Mesendoderm (in vitro differentiated cells): ENCODE data around the gene C3orf22.

Experiments used
- DNase-seq: peaks from one replicate; pipeline ENCODE4 v3.0.0; 2013
- H2AK5ac ChIP-seq: 2 replicates; pipeline ENCODE4 v1.6.1; 2013; ENCODE audit warnings: low read length, inconsistent platforms
- H2BK120ac ChIP-seq: 2 replicates; pipeline ENCODE4 v1.6.1; 2013; ENCODE audit warnings: low read depth, mild to moderate bottlenecking, low read length, moderate library complexity, mixed read lengths
- H2BK15ac ChIP-seq: replicated peaks from 2 replicates; pipeline ENCODE4 v1.6.1; 2013; ENCODE audit warnings: low read depth, mild to moderate bottlenecking, moderate library complexity
- H2BK5ac ChIP-seq: 2 replicates; pipeline ENCODE4 v1.6.1; 2013; ENCODE audit warnings: low read length, inconsistent platforms
- H3K18ac ChIP-seq: 2 replicates; pipeline ENCODE4 v1.6.1; 2013; ENCODE audit warnings: mild to moderate bottlenecking, low read length, mixed read lengths
- H3K23ac ChIP-seq: one replicate; pipeline ENCODE4 v1.6.1; 2013; ENCODE audit warnings: low read length
- H3K27ac ChIP-seq: 2 replicates; pipeline ENCODE4 v1.5.1; 2013; ENCODE audit warnings: low read depth, mild to moderate bottlenecking, inconsistent platforms, low read length, moderate library complexity
- H3K27me3 ChIP-seq: 2 replicates; pipeline ENCODE4 v1.6.1; 2013; ENCODE audit warnings: low read length, control low read depth, mild to moderate bottlenecking, inconsistent platforms; ENCODE audit not compliant: insufficient read depth, poor library complexity
- H3K36me3 ChIP-seq: 2 replicates; pipeline ENCODE4 v1.6.1; 2013; ENCODE audit warnings: low read length, inconsistent platforms; ENCODE audit not compliant: control insufficient read depth, insufficient read depth
- H3K4ac ChIP-seq: one replicate; pipeline ENCODE4 v1.6.1; 2013; ENCODE audit warnings: low read depth, mild to moderate bottlenecking, low read length, moderate library complexity
- H3K4me1 ChIP-seq: 2 replicates; pipeline ENCODE4 v1.6.1; 2013; ENCODE audit warnings: low read depth, low read length, inconsistent platforms; ENCODE audit not compliant: control insufficient read depth
- H3K4me2 ChIP-seq: 2 replicates; pipeline ENCODE4 v1.6.1; 2013; ENCODE audit warnings: low read length
- H3K4me3 ChIP-seq: 2 replicates; pipeline ENCODE4 v1.5.1; 2013; ENCODE audit warnings: mild to moderate bottlenecking, low read length
- H3K56ac ChIP-seq: one replicate; pipeline ENCODE4 v1.6.1; 2013; ENCODE audit warnings: low read length
- H3K79me1 ChIP-seq: 2 replicates; pipeline ENCODE4 v1.6.1; 2013; ENCODE audit warnings: low read length, inconsistent platforms
- H3K79me2 ChIP-seq: 2 replicates; pipeline ENCODE4 v1.6.1; 2013; ENCODE audit warnings: mild to moderate bottlenecking, low read length; ENCODE audit not compliant: control insufficient read depth, insufficient read depth
- H3K9ac ChIP-seq: 2 replicates; pipeline ENCODE4 v1.6.1; 2013; ENCODE audit warnings: low read length, inconsistent platforms
- H4K5ac ChIP-seq: one replicate; pipeline ENCODE4 v1.6.1; 2013; ENCODE audit warnings: low read length
- H4K8ac ChIP-seq: one replicate; pipeline ENCODE4 v1.6.1; 2013; ENCODE audit warnings: low read depth, mild to moderate bottlenecking, control low read depth, low read length, moderate library complexity
- whole genome bisulfite sequencing: extraction: QIAGEN DNeasy Blood & Tissue Kit; methylation state at CpG from one replicate; pipeline ENCODE4 v1.1.7; 2013; ENCODE audit warnings: low lambda C conversion rate, missing lambda C conversion rate; ENCODE audit not compliant: insufficient coverage; ENCODE audit errors: extremely low coverage; 5-methylcytosine and 5-hydroxymethylcytosine counted together

The C3orf22 gene

DNA sequence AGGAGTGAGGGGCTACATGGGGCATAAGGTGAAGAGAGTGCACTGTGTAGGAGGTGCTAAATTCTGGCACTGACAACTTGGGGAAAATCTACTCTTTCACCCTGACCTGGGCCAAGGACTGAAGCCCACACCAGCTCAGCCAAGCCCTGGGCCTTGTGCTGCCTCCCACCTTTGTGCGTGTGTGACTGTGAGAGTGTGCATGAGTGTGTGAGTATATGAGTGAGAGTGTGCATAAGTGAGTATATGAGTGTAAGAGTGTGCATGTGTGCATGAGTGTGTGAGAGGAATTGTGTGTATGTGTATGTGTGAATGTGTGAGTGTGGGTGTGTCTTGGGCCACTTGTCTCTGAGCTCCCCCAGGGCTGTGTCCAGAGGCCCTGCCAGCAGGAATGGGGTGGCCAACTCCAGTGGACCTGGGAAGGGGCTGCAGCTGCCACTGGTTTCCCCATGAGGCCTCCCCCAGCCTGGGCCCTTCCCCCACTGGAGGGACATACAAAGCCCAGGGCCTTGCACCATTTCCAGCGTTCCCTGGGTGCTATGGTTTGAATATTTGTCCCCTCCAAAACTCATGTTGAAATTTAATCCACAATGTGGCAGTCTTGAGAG lies 15.2 kb downstream of the C3orf22 start:
- no peaks in the 10 kb centered on the region for H3K79me1 ChIP-seq
- H3K9ac ChIP-seq = no peak overlapping the region
- H3K36me3 ChIP-seq = no peaks in the 10 kb centered on the region
- H2BK120ac ChIP-seq = no peak overlapping the region
- H3K79me2 ChIP-seq = no peaks in the 10 kb centered on the region
- no peak overlapping the region for H3K4me3 ChIP-seq
- no peak for DNase-seq
- H2AK5ac ChIP-seq = no peak overlapping the region
- no CpG with 5 or more reads among the region's 2 CpGs for WGBS
- no peak overlapping the region for H2BK15ac ChIP-seq
- H3K4me2 ChIP-seq = no peak overlapping the region
- H3K4me1 ChIP-seq = no peaks in the 10 kb centered on the region
- no peak overlapping the region for H4K5ac ChIP-seq
- no peaks in the 10 kb centered on the region for H3K27me3 ChIP-seq
- no peak overlapping the region for H3K56ac ChIP-seq
- H3K18ac ChIP-seq = no peak overlapping the region
- H3K27ac ChIP-seq = no peak overlapping the region
- H4K8ac ChIP-seq = no peak overlapping the region
- H3K4ac ChIP-seq = no peak overlapping the region
- no peak overlapping the region for H2BK5ac ChIP-seq
- no peak overlapping the region for H3K23ac ChIP-seq

DNA sequence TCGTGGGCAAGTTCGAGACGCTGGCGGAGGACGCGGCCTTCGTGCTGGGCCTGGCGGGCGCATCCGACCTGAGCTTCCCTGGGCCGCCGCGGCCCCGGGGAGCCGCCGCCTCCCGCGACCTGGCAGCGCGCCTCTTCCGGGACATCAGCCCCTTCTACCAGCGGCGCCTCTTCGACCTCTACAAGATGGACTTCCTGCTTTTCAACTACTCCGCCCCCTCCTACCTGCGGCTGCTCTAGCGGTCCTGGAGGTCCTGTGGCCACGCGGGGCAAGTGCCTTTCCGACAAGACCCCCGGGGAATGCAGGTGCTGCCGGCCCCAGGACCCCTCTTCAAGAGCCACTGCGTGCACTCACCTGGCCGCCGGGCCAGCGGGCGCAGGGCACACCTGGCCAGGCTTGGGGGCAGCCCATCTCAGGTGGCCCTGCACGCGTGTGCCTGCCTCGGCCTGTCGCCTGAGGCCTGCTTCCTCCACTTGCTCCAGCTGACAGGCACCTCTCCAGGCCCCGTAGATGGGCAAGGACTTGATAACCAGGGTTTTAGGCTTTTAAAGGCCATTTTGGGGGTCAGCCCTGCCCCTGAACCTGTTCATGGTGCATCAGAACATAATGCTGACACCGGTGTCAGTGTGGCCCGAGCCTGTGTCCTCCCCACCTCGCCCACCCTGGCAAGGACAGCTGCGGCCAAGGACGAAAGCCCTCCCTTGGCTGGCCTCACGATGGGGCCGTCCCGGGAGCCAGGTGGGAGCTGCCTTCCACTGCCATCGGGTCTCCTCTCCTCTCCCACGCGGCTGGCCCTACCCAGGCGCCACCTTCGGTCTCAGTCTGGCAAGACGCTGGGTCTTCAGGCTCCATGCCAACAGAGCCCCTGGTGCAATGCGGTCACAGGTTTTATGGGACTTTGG lies 16.1 kb downstream of the C3orf22 start:
- H3K27me3 ChIP-seq = no peaks in the 10 kb centered on the region
- H3K4ac ChIP-seq = no peak overlapping the region
- no peak overlapping the region for H3K56ac ChIP-seq
- no peak for DNase-seq
- no peak overlapping the region for H3K27ac ChIP-seq
- no peak overlapping the region for H3K18ac ChIP-seq
- no peak overlapping the region for H3K23ac ChIP-seq
- no peak overlapping the region for H2BK120ac ChIP-seq
- H2AK5ac ChIP-seq = no peak overlapping the region
- no peak overlapping the region for H4K5ac ChIP-seq
- H3K79me2 ChIP-seq = no peaks in the 10 kb centered on the region
- H3K79me1 ChIP-seq = no peaks in the 10 kb centered on the region
- no peak overlapping the region for H2BK15ac ChIP-seq
- no peaks in the 10 kb centered on the region for H3K36me3 ChIP-seq
- no peak overlapping the region for H3K4me2 ChIP-seq
- no CpG with 5 or more reads among the region's 57 CpGs for WGBS
- H3K9ac ChIP-seq = no peak overlapping the region
- no peak overlapping the region for H2BK5ac ChIP-seq
- no peak overlapping the region for H4K8ac ChIP-seq
- H3K4me3 ChIP-seq = no peak overlapping the region
- H3K4me1 ChIP-seq = no peaks in the 10 kb centered on the region

DNA sequence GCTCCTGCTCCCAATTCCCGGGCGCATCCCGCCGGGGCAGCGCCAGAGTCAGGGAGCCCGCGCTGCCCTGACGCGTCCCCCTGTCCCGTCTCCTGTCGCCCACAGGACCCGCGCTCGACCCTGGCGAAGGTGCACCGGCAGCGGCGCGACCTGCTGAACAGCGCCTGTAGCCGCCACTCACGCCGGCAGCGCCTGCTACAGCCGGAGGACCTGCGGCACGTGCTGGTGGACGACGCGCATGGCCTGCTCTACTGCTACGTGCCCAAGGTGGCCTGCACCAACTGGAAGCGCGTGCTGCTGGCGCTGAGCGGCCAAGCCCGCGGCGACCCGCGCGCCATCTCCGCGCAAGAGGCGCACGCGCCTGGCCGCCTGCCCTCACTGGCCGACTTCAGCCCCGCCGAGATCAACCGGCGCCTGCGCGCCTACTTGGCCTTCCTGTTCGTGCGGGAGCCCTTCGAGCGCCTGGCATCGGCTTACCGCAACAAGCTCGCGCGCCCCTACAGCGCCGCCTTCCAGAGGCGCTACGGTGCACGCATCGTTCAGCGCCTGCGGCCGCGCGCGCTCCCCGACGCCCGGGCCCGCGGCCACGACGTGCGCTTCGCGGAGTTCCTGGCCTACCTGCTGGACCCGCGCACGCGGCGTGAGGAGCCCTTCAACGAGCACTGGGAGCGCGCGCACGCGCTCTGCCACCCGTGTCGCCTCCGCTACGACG lies 16.9 kb downstream of the C3orf22 start:
- no peak overlapping the region for H2BK120ac ChIP-seq
- H3K4ac ChIP-seq = no peak overlapping the region
- no peaks in the 10 kb centered on the region for H3K4me1 ChIP-seq
- no peak overlapping the region for H3K4me3 ChIP-seq
- DNase-seq = no peak
- no peaks in the 10 kb centered on the region for H3K36me3 ChIP-seq
- H2BK15ac ChIP-seq = no peak overlapping the region
- H3K79me1 ChIP-seq = no peaks in the 10 kb centered on the region
- no peak overlapping the region for H3K23ac ChIP-seq
- no peaks in the 10 kb centered on the region for H3K27me3 ChIP-seq
- H2AK5ac ChIP-seq = no peak overlapping the region
- no peak overlapping the region for H4K8ac ChIP-seq
- no peak overlapping the region for H2BK5ac ChIP-seq
- H3K4me2 ChIP-seq = no peak overlapping the region
- no peak overlapping the region for H3K18ac ChIP-seq
- no CpG with 5 or more reads among the region's 101 CpGs for WGBS
- H3K56ac ChIP-seq = no peak overlapping the region
- H3K9ac ChIP-seq = no peak overlapping the region
- H3K79me2 ChIP-seq = no peaks in the 10 kb centered on the region
- H3K27ac ChIP-seq = no peak overlapping the region
- H4K5ac ChIP-seq = no peak overlapping the region

DNA sequence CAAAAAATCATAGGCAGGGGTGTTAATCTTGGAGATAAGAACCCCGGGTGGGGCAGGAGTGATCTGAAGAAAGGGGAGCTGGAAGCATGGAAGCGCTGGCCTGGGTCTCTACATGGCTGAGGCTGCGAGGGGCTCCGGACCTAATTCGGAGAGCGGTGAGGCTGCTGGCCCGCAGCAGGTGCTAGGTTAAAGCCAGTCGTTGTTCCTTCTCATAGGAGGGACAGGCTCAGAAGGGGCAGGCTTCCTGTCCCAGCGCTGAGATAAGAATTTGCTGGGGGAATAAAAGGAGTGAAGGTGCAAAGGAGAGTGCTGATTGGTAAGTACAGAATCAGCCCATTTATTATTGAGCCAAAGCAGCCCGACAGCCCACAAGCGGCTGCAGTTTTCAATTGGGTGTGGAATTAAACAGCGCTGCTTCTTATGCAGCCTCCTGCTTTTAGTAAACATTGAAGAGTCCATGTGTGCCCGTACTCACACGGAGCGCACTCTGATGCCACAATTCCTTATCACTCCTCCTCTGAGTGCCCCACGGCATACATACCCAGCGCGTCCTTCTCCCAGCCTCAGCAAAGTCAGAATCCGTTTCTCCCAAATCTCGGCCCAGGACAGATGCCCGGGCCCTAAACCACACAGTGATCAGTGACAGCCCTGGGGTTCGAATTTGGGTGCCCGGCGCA lies 17.6 kb downstream of the C3orf22 start:
- Histone ChIP-seq H4K8ac (no peak overlapping the region), H3K4me2 (no peak overlapping the region), H3K23ac (no peak overlapping the region), H3K4me3 (no peak overlapping the region), H3K27ac (no peak overlapping the region), H2BK5ac (no peak overlapping the region), H3K56ac (no peak overlapping the region), H2BK15ac (no peak overlapping the region), H2AK5ac (no peak overlapping the region), H3K4me1 (no peaks in the 10 kb centered on the region), H3K36me3 (no peaks in the 10 kb centered on the region), H4K5ac (no peak overlapping the region), H3K27me3 (no peaks in the 10 kb centered on the region), H3K4ac (no peak overlapping the region), H3K18ac (no peak overlapping the region), H3K79me1 (no peaks in the 10 kb centered on the region), H3K79me2 (no peaks in the 10 kb centered on the region), H3K9ac (no peak overlapping the region), H2BK120ac (no peak overlapping the region)
- no peak for DNase-seq
- WGBS = no CpG with 5 or more reads among the region's 24 CpGs

DNA sequence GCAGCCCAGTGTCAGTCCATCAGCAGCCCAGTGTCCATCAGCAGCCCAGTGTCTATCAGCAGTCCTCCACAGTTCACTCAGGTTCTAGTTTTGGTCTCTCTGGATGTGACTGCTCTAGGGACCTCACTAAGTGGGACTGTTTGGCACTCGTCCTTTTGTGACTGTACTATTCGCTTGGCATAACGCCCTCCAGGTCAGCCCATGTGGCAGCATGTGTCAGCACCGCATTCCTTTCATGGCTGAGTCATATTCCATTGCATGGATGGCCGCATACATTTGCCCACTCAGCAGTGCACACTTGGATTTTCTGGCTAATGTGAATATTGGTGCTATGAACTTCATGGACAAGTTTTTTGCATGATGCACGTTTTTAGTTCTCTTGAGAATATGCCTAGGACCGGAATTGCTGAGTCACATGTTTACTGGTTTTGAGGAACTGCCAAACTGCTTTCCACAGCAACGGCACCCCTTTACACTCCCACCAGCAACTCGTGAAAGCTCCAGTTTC lies 18.3 kb downstream of the C3orf22 start:
- Histone ChIP-seq H3K4me3 (no peak overlapping the region), H3K56ac (no peak overlapping the region), H3K4me1 (no peaks in the 10 kb centered on the region), H4K8ac (no peak overlapping the region), H3K4ac (no peak overlapping the region), H4K5ac (no peak overlapping the region), H3K23ac (no peak overlapping the region), H2AK5ac (no peak overlapping the region), H2BK15ac (no peak overlapping the region), H3K79me2 (no peaks in the 10 kb centered on the region), H2BK120ac (no peak overlapping the region), H2BK5ac (no peak overlapping the region), H3K36me3 (no peaks in the 10 kb centered on the region), H3K18ac (no peak overlapping the region), H3K4me2 (no peak overlapping the region), H3K9ac (no peak overlapping the region), H3K27me3 (no peaks in the 10 kb centered on the region), H3K79me1 (no peaks in the 10 kb centered on the region), H3K27ac (no peak overlapping the region)
- WGBS = no CpG with 5 or more reads among the region's 9 CpGs
- no peak for DNase-seq
